ENCODE data around the gene C7. TPM values are rescaled to one million over a fixed set of nuclear protein-coding genes. Genes with fewer than 3 reads are reported as not detected.

Gene C7
- total RNA-seq, 1 donor from 2014 or later = not detected

DNA sequence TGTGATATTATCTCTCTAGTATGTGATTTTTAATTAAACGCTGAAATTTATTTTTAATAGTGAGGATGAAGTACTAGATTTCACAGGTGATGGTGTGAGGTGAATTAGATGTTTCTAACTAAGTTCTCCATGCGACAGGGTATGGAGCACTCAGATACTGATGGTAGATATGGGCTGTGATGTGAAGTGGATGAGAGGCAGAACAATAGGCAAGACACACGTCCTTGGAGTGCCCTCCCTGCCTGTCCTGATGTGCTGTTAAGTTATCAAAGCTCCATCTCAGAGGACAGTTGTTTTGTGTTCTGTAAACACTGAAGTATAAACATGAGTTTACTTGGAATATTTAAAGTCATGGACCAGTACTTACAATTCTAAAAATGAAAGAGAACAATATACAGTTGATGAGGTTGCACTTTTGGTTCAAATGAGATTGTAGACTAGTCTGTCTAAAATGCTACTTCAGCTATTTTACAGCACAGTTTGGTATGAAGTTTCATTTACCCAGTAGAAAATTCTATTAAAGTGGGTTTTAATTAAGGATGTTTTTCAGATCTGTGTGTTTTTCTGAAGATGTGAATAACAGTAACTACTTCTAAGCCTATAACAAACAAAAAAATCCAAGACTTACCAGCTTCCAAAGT lies 64.2 kb downstream of the C7 start:
- Mint-ChIP-seq H3K36me3 (ENCODE audit: low read depth) (no peaks in the 10 kb centered on the region), H3K4me1 (no peaks in the 10 kb centered on the region), H3K27me3 (no peaks in the 10 kb centered on the region), H3K4me3 (no peak overlapping the region), H3K9me3 (no peaks in the 10 kb centered on the region), H3K27ac (no peak overlapping the region)
- ChIA-PET POLR2A (no interaction called here), CTCF (no interaction called here)
- TF ChIP-seq, protein P1, sequence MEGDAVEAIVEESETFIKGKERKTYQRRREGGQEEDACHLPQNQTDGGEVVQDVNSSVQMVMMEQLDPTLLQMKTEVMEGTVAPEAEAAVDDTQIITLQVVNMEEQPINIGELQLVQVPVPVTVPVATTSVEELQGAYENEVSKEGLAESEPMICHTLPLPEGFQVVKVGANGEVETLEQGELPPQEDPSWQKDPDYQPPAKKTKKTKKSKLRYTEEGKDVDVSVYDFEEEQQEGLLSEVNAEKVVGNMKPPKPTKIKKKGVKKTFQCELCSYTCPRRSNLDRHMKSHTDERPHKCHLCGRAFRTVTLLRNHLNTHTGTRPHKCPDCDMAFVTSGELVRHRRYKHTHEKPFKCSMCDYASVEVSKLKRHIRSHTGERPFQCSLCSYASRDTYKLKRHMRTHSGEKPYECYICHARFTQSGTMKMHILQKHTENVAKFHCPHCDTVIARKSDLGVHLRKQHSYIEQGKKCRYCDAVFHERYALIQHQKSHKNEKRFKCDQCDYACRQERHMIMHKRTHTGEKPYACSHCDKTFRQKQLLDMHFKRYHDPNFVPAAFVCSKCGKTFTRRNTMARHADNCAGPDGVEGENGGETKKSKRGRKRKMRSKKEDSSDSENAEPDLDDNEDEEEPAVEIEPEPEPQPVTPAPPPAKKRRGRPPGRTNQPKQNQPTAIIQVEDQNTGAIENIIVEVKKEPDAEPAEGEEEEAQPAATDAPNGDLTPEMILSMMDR (IDR thresholded peaks at IDR 0.05) = no peak
- intact Hi-C loops (cut with micrococcal nuclease) = no loop called here
- DNase-seq = no peak
- no peak for ATAC-seq (ENCODE audit: low read depth)

DNA sequence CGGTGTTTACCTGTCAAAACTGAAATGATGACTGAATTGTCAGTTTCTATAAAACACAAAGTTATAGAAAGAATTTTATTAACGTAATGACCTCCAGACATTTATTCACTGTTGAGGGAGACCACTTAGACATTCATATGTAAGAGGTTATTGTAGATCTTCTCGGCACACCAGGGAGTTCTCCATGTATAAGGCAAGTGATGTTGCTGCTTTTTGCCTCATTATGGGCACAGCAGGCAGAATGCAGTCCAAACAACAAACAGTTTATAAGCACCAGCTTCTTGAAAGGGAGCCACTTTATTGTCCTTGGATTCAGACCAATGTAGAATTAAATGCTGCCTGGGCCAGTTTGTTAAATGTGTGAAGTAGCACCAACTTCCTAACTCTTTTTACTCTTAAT lies 66.7 kb downstream of the C7 start:
- POLR2A ChIA-PET = no interaction called here
- intact Hi-C loops (cut with micrococcal nuclease) = no loop called here
- H3K36me3 Mint-ChIP-seq (ENCODE audit: low read depth) = no peaks in the 10 kb centered on the region

DNA sequence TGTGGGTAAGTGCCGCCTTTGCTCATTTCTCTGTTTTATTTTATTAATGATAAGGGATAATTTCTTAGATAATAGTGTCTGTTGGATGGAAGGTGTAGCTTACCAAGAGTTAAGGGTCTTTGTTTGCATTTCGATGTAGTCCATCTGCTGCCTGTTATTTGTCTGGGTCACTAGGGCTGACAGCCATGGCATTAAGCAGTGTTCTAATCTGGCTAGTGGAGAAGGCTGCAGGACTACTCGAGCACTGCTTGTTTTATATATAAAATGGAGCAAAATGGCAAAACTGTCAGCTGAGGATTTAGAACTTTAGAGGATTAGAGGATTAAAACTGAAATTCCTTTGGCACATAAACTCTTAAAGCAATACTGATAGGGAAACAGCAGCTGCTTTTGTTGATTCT lies 67.5 kb downstream of the C7 start:
- intact Hi-C loops (cut with micrococcal nuclease) = no loop called here
- DNase-seq (no peak), ATAC-seq (ENCODE audit: low read depth) (no peak)
- Mint-ChIP-seq H3K4me3 (no peak overlapping the region), H3K27ac (no peak overlapping the region), H3K9me3 (no peaks in the 10 kb centered on the region), H3K27me3 (no peaks in the 10 kb centered on the region), H3K36me3 (ENCODE audit: low read depth) (no peaks in the 10 kb centered on the region), H3K4me1 (no peaks in the 10 kb centered on the region)
- ChIA-PET CTCF (no interaction called here), POLR2A (no interaction called here)
- TF ChIP-seq, protein P1 (IDR thresholded peaks at IDR 0.05) = no peak

More for the DNA sequence above, 66.7 kb downstream of the C7 start:
- H3K27me3 Mint-ChIP-seq = no peaks in the 10 kb centered on the region
- H3K9me3 Mint-ChIP-seq = no peaks in the 10 kb centered on the region
- TF ChIP-seq, protein P1 (IDR thresholded peaks at IDR 0.05) = no peak
- no peak for ATAC-seq (ENCODE audit: low read depth)
- no peak for DNase-seq
- H3K27ac Mint-ChIP-seq = no peak overlapping the region
- CTCF ChIA-PET = no interaction called here
- H3K4me1 Mint-ChIP-seq = no peaks in the 10 kb centered on the region
- no peak overlapping the region for H3K4me3 Mint-ChIP-seq

DNA sequence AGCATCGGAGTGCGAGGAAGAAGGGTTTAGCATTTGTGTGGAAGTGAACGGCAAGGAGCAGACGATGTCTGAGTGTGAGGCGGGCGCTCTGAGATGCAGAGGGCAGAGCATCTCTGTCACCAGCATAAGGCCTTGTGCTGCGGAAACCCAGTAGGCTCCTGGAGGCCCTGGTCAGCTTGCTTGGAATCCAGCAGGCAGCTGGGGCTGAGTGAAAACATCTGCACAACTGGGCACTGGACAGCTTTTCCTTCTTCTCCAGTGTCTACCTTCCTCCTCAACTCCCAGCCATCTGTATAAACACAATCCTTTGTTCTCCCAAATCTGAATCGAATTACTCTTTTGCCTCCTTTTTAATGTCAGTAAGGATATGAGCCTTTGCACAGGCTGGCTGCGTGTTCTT lies 72.1 kb downstream of the C7 start:
- DNase-seq (no peak), ATAC-seq (ENCODE audit: low read depth) (no peak)
- TF ChIP-seq, protein P1 (IDR thresholded peaks at IDR 0.05) = no peak
- no peaks in the 10 kb centered on the region for H3K9me3 Mint-ChIP-seq
- CTCF ChIA-PET = no interaction called here
- H3K4me3 Mint-ChIP-seq = no peak overlapping the region
- peaks cover 2% of the 10 kb centered on the region for H3K27me3 Mint-ChIP-seq
- no peaks in the 10 kb centered on the region for H3K36me3 Mint-ChIP-seq (ENCODE audit: low read depth)
- H3K4me1 Mint-ChIP-seq = no peaks in the 10 kb centered on the region
- intact Hi-C loops (cut with micrococcal nuclease) = no loop called here
- POLR2A ChIA-PET = no interaction called here
- no peak overlapping the region for H3K27ac Mint-ChIP-seq

DNA sequence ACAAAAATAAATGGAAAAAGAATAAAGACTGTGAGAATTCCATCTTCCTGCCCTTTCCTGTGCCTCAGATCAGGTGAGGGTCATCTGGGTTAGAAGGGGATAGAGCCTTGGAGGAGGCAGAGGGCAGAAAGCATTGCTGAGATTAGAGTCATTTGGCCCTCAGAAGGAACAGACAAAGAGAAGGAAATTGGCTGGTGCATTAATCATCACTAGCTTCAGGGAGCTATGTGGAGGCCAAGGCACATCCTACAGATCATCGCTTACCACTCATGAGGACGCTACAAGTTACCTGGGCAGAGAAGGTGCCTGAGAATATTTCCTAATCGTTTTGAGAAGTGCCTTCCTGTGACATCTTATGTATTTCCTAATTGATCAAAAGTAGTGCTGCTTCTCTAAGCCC lies 74.5 kb downstream of the C7 start:
- intact Hi-C loops (cut with micrococcal nuclease) = no loop called here
- DNase-seq (no peak), ATAC-seq (ENCODE audit: low read depth) (no peak)
- H3K27ac Mint-ChIP-seq = no peak overlapping the region
- no peaks in the 10 kb centered on the region for H3K36me3 Mint-ChIP-seq (ENCODE audit: low read depth)
- H3K4me1 Mint-ChIP-seq = no peaks in the 10 kb centered on the region
- peaks cover 9% of the 10 kb centered on the region for H3K9me3 Mint-ChIP-seq
- TF ChIP-seq, protein P1 (IDR thresholded peaks at IDR 0.05) = no peak
- H3K4me3 Mint-ChIP-seq = no peak overlapping the region
- H3K27me3 Mint-ChIP-seq = peaks cover 2% of the 10 kb centered on the region
- ChIA-PET POLR2A (no interaction called here), CTCF (no interaction called here)

Data from activated B cell treated with CpG ODN at 0.5 μM for 24 hours (primary cell).